Stimulated activated naive B cell treated with anti-CD40 and anti-IgM and Interleukin-4, amounts not matched to agents 10 μg/mL and 1 μg/mL and 100 μg/mL, for 72 hours (primary cell): ENCODE measurements around the gene ANO10.

Experiments
- ATAC-seq, 2 donors: fragments of 150-1000 bp; cut with Tn5 transposase; replicated peaks; 2 replicates each; pipeline ENCODE4 v1.10.0; 2021; ENCODE audit warnings: moderate library complexity in 1 of 2
- DNase-seq: peaks from one replicate; pipeline ENCODE4 v3.0.0; 2021
- H3K27ac Mint-ChIP-seq: one replicate; pipeline ENCODE4 v1.8.0; 2022; ENCODE audit warnings: mild to moderate bottlenecking, mixed read lengths
- H3K27me3 Mint-ChIP-seq, 2 donors: one replicate each; pipeline ENCODE4 v1.8.0; 2022; ENCODE audit warnings: mixed read lengths in 2 of 2
- H3K36me3 Mint-ChIP-seq, 2 donors: one replicate each; pipeline ENCODE4 v1.8.0; 2022; ENCODE audit warnings: mixed read lengths in 2 of 2, mild to moderate bottlenecking in 1 of 2
- H3K4me1 Mint-ChIP-seq, 2 donors: one replicate each; pipeline ENCODE4 v1.8.0; 2022; ENCODE audit warnings: mixed read lengths in 2 of 2, mild to moderate bottlenecking in 1 of 2
- H3K4me3 Mint-ChIP-seq, 2 donors: one replicate each; pipeline ENCODE4 v1.8.0; 2022; ENCODE audit warnings: mild to moderate bottlenecking in 2 of 2, mixed read lengths in 2 of 2, moderate library complexity in 1 of 2
- H3K9me3 Mint-ChIP-seq, 2 donors: one replicate each; pipeline ENCODE4 v1.8.0; 2022; ENCODE audit warnings: mixed read lengths in 2 of 2, mild to moderate bottlenecking in 1 of 2

ANO10 gene

DNA sequence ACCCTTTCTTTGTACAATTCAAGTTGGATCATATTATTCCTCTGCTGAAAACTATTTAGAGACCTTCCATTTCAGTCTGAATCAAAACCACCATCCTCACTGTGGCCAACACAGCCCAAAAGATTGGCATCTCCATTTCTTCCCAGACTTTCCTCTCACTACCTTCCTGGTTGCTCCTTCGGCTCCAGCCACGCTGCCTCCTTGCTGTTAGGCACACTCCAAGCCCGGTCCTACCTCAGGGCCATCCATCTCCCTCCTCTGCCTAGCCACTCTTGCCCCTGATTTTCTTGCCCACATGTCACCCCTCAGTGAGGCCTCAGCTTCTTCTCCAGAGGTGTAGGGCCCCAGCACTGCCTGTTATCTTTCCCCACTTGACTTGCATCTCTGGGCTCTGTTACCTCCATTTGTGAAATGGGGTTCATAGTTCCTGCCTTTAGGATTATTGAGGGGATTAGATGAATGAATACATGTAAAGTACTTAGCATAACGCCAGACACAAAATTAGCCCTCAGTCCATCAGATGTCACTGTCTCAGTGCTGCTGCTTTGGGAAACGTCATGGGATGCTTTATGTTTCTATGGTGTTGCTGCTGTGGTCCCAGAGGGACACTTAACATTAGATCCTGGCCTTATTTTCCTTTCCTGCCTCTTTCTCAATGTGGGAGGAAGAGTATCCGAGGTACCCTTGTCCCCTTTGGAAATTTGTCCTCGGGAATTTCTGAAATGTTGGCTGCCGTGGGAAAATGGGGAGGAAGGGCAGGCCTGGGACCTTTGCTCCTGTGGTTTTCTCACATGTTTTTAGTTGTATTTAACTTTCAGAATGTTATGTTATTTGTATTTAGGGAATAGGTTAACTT lies 304.1 kb downstream of the ANO10 start:
- Mint-ChIP-seq H3K4me3 (no peak overlapping the region), H3K4me1 (peaks cover 29 to 58% of the 10 kb centered on the region in 2 donors), H3K27me3 (no peaks in the 10 kb centered on the region), H3K36me3 (peaks cover 13 to 32% of the 10 kb centered on the region in 2 donors), H3K27ac (peak overlapping the region; percentile 25), H3K9me3 (peaks cover 2% of the 10 kb centered on the region in 2 donors)
- DNase-seq, result no peak
- no peak for ATAC-seq

GRCh38 chr3:43316783-43317460 lies 304.9 kb downstream of the ANO10 start:
- ATAC-seq (no peak), DNase-seq (no peak)
- H3K27ac Mint-ChIP-seq, result peak overlapping the region; percentile 53
- peaks cover 4% of the 10 kb centered on the region in 2 donors for H3K9me3 Mint-ChIP-seq
- no peak overlapping the region for H3K4me3 Mint-ChIP-seq
- H3K27me3 Mint-ChIP-seq, result no peaks in the 10 kb centered on the region
- H3K4me1 Mint-ChIP-seq, result peaks cover 29 to 61% of the 10 kb centered on the region in 2 donors
- H3K36me3 Mint-ChIP-seq, result peaks cover 15 to 36% of the 10 kb centered on the region in 2 donors
